Measurements from ENCODE around the gene MSX1.

The MSX1 gene

DNA sequence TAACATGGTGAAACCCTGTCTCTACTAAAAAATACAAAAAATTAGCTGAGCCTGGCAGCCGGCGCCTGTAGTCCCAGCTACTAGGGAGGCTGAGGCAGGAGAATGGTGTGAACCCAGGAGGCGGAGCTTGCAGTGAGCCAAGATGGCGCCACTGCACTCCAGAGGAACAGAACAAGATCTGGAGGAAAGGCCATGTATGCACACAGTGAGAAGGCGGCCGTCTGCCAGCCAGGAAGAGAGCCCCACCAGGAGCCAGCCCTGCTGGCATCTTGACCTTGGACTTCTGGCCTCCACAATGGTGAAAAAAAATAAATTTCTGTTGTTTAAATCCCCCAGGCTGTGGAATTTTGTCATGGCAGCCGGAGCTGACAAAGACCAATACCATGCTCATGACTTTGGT is 28.2 kb upstream of the MSX1 start:
- TF ChIP-seq, protein P1, sequence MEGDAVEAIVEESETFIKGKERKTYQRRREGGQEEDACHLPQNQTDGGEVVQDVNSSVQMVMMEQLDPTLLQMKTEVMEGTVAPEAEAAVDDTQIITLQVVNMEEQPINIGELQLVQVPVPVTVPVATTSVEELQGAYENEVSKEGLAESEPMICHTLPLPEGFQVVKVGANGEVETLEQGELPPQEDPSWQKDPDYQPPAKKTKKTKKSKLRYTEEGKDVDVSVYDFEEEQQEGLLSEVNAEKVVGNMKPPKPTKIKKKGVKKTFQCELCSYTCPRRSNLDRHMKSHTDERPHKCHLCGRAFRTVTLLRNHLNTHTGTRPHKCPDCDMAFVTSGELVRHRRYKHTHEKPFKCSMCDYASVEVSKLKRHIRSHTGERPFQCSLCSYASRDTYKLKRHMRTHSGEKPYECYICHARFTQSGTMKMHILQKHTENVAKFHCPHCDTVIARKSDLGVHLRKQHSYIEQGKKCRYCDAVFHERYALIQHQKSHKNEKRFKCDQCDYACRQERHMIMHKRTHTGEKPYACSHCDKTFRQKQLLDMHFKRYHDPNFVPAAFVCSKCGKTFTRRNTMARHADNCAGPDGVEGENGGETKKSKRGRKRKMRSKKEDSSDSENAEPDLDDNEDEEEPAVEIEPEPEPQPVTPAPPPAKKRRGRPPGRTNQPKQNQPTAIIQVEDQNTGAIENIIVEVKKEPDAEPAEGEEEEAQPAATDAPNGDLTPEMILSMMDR (IDR thresholded peaks at IDR 0.05; ENCODE audit: low read depth, low read length): no peak
- no peak overlapping the region for H3K4me3 ChIP-seq (ENCODE audit: low read depth, low read length)

DNA sequence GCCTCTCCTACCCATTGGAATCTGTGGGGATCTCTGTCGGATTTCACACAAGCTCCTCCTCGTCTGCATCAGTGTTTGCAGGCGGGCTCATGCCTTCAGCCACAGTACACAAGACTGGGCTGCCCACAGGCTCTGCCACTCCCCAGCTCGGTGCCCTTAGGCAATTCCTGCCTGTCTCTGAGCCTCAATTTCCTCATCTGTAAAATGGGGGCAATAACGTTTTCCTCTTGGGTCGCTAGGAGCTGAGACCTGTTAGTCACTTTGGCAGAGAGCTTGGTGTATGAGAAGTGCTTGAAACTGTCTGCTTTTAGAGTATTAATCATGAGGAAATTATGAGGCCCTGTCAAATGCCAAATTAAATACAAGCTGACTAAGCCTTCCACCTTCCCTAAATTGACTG is 27.6 kb upstream of the MSX1 start:
- H3K4me3 ChIP-seq (ENCODE audit: low read depth, low read length): no peak overlapping the region
- TF ChIP-seq, protein P1 (IDR thresholded peaks at IDR 0.05; ENCODE audit: low read depth, low read length): no peak

DNA sequence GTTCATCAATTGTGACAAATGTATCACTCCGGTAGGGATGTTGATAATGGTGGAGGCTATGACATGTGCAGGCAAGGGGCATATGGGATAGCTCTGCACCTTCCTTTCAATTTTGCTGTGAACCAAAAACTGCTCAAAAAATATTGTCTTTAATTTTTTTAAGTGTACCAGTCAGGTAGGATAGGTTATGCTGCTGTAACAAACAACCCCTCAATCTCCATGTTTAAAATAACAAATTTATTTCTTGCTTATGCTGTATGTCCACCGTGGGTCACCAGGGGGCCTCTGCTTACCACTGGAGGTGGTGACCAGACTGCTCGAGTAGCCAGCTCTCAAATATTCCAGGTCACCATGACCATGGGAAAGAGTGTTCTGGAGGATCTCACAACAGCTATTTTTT is 23.4 kb upstream of the MSX1 start:
- TF ChIP-seq, protein P1 (IDR thresholded peaks at IDR 0.05; ENCODE audit: low read depth, low read length): no peak
- H3K4me3 ChIP-seq (ENCODE audit: low read depth, low read length): no peak overlapping the region

DNA sequence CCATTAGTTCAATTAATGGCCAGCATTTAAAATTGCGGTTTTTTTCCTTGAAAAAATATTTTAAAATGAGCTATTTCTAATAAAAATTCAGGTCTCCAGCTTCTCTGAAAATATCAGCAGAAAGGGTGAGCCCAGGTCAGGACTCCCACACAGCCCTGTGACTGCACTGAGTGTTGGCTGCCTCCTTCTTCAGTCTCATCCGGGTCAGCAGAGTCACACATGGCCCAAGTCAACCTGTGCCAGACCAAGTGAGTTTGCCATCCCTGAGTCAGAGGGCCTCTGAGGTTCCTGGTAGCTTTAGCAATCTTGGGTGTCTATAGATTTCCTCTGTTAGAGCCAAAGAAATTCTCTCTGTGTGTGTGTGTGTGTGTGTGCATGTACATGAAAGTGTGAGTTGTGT is 22.1 kb upstream of the MSX1 start:
- TF ChIP-seq, protein P1 (IDR thresholded peaks at IDR 0.05; ENCODE audit: low read depth, low read length): no peak
- H3K4me3 ChIP-seq (ENCODE audit: low read depth, low read length): no peak overlapping the region

DNA sequence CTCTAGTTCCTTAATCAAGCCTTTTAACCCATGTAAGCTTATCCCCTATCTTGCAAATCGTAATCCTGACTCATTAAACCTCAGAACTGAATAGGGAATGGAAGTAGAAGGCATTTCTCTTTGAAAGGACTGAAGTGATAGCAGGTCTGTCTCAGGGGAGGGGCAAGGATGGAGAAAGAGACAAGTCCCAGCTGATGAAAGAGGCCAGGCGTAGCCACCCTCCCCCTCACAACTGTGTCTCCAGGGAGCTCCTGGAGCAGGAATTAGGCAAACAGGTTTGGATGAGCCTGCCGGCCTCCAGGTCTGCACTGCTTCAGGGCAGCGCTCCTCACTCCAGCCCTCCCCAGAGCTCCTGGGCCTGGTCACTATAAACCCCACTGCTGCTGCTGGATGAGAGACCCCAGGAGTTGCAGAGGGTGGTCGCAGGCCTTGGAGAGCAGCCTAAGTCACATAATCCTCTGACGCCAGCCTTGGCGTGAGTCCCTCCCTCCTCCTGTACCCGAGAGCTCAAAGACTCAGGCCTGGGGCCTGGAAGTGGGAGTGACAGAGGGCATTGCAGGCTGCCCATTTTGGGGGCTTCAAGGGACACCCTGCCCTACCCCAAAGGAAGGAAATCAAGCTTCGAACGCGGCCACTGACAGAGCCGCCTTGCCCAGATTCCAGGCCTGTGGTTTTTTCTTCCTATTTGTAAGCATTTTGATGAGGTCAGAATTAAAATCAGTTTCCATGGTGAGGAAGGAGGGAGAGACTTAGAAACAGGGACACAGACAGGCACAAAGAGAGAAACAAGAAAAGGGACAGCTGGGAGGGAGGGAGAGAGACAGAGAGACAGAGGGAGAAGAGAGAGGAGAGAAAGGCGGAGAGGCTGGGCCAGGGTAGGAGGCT is 21.2 kb upstream of the MSX1 start:
- no peak overlapping the region for H3K4me3 ChIP-seq (ENCODE audit: low read depth, low read length)
- TF ChIP-seq, protein P1 (IDR thresholded peaks at IDR 0.05; ENCODE audit: low read depth, low read length): no peak

DNA sequence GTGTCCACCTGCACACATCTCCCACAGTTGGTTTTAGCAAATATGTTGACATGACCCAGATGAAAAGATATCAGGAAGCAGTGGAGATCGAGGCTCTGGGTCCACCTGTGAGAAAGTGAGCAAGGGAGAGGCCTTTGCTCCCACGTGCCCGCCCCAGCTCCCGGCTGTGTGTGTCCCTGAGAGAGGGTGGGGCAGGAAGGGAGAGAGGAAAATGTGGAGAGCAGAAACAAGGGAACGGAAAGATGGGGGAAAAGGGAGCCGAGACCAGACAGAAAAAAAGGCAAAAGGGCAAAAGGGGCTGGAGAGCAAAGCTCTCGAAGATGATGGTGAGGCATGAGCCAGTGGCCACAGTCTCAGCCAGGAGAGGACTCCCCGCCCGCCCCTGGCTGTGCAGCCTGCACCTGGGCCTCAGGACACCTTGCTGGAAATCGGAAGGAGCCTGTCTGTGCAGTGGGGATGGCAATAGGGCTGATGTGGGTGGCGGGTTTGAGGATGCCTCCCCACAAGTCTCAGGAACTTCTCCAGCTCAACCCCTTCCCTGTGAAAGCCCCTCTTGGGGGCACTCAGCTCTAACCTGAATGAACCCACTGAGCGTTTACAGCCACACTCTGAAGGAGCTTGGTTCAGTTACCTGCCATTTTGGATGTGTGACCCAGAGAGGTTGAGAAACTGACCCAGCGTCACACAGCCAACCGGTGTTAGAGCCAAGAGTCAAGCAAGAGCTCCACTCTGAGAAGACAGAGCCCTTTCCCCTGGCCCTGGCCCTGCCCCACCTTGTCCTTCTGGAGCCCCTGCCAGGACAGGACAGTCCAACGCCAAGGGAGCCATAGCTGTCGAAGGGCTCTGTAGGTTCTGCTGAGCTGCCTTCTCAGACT is 20.3 kb upstream of the MSX1 start:
- TF ChIP-seq, protein P1 (IDR thresholded peaks at IDR 0.05; ENCODE audit: low read depth, low read length): no peak

DNA sequence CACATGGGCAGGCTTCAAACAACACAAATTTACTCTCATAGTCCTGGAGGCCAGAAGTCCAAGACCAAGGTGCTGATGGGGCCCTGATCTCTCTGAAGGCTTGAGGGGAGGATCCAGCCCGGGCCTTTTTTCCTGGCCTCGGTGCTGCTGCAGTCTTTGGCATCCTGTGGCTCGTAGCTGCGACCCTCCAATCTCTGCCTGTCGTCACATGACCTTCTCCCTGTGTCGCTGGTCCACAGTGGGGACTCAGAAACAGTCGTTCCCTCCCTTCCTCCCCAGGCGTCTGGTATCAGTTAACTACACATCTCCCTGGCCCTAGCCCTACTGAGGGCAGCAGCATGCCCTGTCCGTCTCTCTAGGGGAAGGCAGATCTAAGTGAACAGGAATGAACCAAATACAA is 19.1 kb upstream of the MSX1 start:
- H3K4me3 ChIP-seq (ENCODE audit: low read depth, low read length): no peak overlapping the region
- TF ChIP-seq, protein P1 (IDR thresholded peaks at IDR 0.05; ENCODE audit: low read depth, low read length): no peak

More for the DNA sequence above, 20.3 kb upstream of the MSX1 start:
- H3K4me3 ChIP-seq (ENCODE audit: low read depth, low read length): no peak overlapping the region

Measured in WI38 (cell line).